ENCODE data around the gene DCDC2B.
"Not testable (repeated sequence)": the region's sequence is repeated elsewhere in the genome, so short reads cannot be mapped to it uniquely, and the experiment has no call there.

DCDC2B gene

GRCh38 chr1:32208891-32209328, at the start of gene DCDC2B:
DCDC2B (plus strand) TSS chr1:32209089; CDS start chr1:32209094, 5 bp downstream.
- no peak for DNase-seq (ENCODE audit: low read depth)

- DNase-seq (ENCODE audit: low read depth) = no peak
These were observed 49.7 kb upstream of the DCDC2B start for GRCh38 chr1:32159189-32159588.

GRCh38 chr1:32163405-32163804, 45.5 kb upstream of the DCDC2B start:
- no peak for DNase-seq (ENCODE audit: low read depth)

- DNase-seq (ENCODE audit: low read depth) = not testable (repeated sequence)
These were observed 43.3 kb upstream of the DCDC2B start for GRCh38 chr1:32165633-32166032.

GRCh38 chr1:32170991-32171390, 37.9 kb upstream of the DCDC2B start:
- DNase-seq (ENCODE audit: low read depth) = no peak

- no peak for DNase-seq (ENCODE audit: low read depth)
These were observed 36.2 kb upstream of the DCDC2B start for GRCh38 chr1:32172621-32173245.

- DNase-seq (ENCODE audit: low read depth) = no peak
These were observed 30.3 kb upstream of the DCDC2B start for GRCh38 chr1:32178380-32179192.

- no peak for DNase-seq (ENCODE audit: low read depth)
These were observed 29.8 kb upstream of the DCDC2B start for GRCh38 chr1:32179193-32179442.

GRCh38 chr1:32179443-32180185, 29.3 kb upstream of the DCDC2B start, which contains the start of gene TXLNA:
TXLNA (plus strand) TSS chr1:32179675; CDS start chr1:32180346, 671 bp downstream.
- DNase-seq (ENCODE audit: low read depth) = peak; percentile 87

GRCh38 chr1:32180186-32181060, 28.5 kb upstream of the DCDC2B start:
- no peak for DNase-seq (ENCODE audit: low read depth)

- no peak for DNase-seq (ENCODE audit: low read depth)
These were observed 27.8 kb upstream of the DCDC2B start for GRCh38 chr1:32181065-32181464.

GRCh38 chr1:32181563-32181962, 27.3 kb upstream of the DCDC2B start:
- no peak for DNase-seq (ENCODE audit: low read depth)

GRCh38 chr1:32182060-32182459, 26.8 kb upstream of the DCDC2B start:
- no peak for DNase-seq (ENCODE audit: low read depth)

- no peak for DNase-seq (ENCODE audit: low read depth)
These were observed 24.2 kb upstream of the DCDC2B start for GRCh38 chr1:32184650-32185049.

GRCh38 chr1:32186077-32186476, 22.8 kb upstream of the DCDC2B start:
- DNase-seq (ENCODE audit: low read depth) = no peak

- no peak for DNase-seq (ENCODE audit: low read depth)
These were observed 22.4 kb upstream of the DCDC2B start for GRCh38 chr1:32186491-32186890.

GRCh38 chr1:32187850-32188249, 21.0 kb upstream of the DCDC2B start:
- no peak for DNase-seq (ENCODE audit: low read depth)

GRCh38 chr1:32192220-32192948, 16.5 kb upstream of the DCDC2B start:
- no peak for DNase-seq (ENCODE audit: low read depth)

- DNase-seq (ENCODE audit: low read depth) = no peak
These were observed 13.9 kb upstream of the DCDC2B start for GRCh38 chr1:32194984-32195383.

- DNase-seq (ENCODE audit: low read depth) = no peak
These were observed 13.4 kb upstream of the DCDC2B start for GRCh38 chr1:32195531-32195930.
